Measurements from ENCODE around the gene REV3L. TPM values are rescaled to one million over a fixed set of nuclear protein-coding genes. Genes with fewer than 3 reads are reported as not detected.

REV3L gene
- polyA plus RNA-seq, 1 of the 3 experiments (the other 2 are of a cell fraction) = 7.3 TPM

GRCh38 chr6:111483736-111484632, 966 bp upstream of the REV3L start (continued):
- peak; percentile 19 for TF ChIP-seq RAD21 (IDR thresholded peaks at IDR 0.05; ENCODE audit: low read length)
- peak; percentile 10 for TF ChIP-seq CHD2 (IDR thresholded peaks at IDR 0.05; ENCODE audit: low read length, partially characterized antibody)
- no peak for TF ChIP-seq RCOR1 (IDR thresholded peaks at IDR 0.05; ENCODE audit: low read length)
- peak; percentile 80 for TF ChIP-seq MAX (IDR thresholded peaks at IDR 0.05; ENCODE audit: low read depth)
- TF ChIP-seq ELF1 (IDR thresholded peaks at IDR 0.05) = peak; percentile 37; the same call in 1 of the 2 replicates
- TF ChIP-seq TCF12 (IDR thresholded peaks at IDR 0.05) = no peak
- peak; percentile 60 for TF ChIP-seq NRF1 (IDR thresholded peaks at IDR 0.05; ENCODE audit: low read depth, low read length)
- 0 out of 2 replicates have a peak, but pooled peaks have one; percentile 19 for TF ChIP-seq SMC3 (IDR thresholded peaks at IDR 0.05; ENCODE audit: low read depth, low read length)
- TF ChIP-seq SIN3A (IDR thresholded peaks at IDR 0.05; ENCODE audit: borderline replicate concordance, low read depth, low read length) = peak; percentile 41; the same call in 1 of the 2 replicates
- TF ChIP-seq GABPA (IDR thresholded peaks at IDR 0.05; ENCODE audit: low read depth) = no peak; the same call in 1 of the 2 replicates
- peak; percentile 63 for TF ChIP-seq TAF1 (IDR thresholded peaks at IDR 0.05; ENCODE audit: borderline replicate concordance, low read depth, low read length)

GRCh38 chr6:111482188-111482958, 645 bp downstream of the REV3L start:
- Histone ChIP-seq H3K27ac (ENCODE audit: low read depth in 2 of 2, low read length in 1 of 2) (peak overlapping the region; percentile 92 to 94), H3K36me3 (replicated peaks in 1 of 2; ENCODE audit: control insufficient read depth in 1 of 2, insufficient read depth in 2 of 2, low read length in 1 of 2) (peaks cover 0 to 6% of the 10 kb centered on the region in 2 experiments), H3K9me2 (no peaks in the 10 kb centered on the region), H3K4me2 (peak overlapping the region; percentile 72), H3K9me3 (no peaks in the 10 kb centered on the region; the same call in 1 of the 2 replicates), H3K27me3 (ENCODE audit: insufficient read depth) (no peaks in the 10 kb centered on the region), H3K79me2 (ENCODE audit: insufficient read depth) (peaks cover 83% of the 10 kb centered on the region), H2AFZ (ENCODE audit: low read depth) (peak overlapping the region; percentile 60; the same call in 1 of the 2 replicates), H3K4me1 (ENCODE audit: control insufficient read depth in 1 of 2, insufficient read depth in 2 of 2, low read depth in 1 of 2, low read length in 1 of 2) (peaks cover 22 to 34% of the 10 kb centered on the region in 2 experiments; a peak in 3 of 4 replicates), H3F3A (replicated peaks; ENCODE audit: insufficient read depth) (peaks cover 35% of the 10 kb centered on the region), H3K9ac (peak overlapping the region; percentile 78), H4K20me1 (ENCODE audit: insufficient read depth) (peaks cover 17% of the 10 kb centered on the region), H3K4me3 (ENCODE audit: low read depth in 2 of 2, low read length in 1 of 2) (peak overlapping the region; percentile 81 to 89)
- DNase-seq = peak; percentile 73
- POLR2A ChIA-PET = interaction anchor here (0.5 to 2.7 kb wide), 6 partner anchors 21 to 560 kb away, joined by 3 to 8 read pairs (median 4); a partner anchor contains a TSS
- CTCF ChIA-PET = interaction anchor here (1.0 kb wide), 1 partner anchor 160 kb away, joined by 3 read pairs; no protein-coding TSS in a partner anchor
- TF ChIP-seq ELF1 (IDR thresholded peaks at IDR 0.05) (no peak), MXI1 (IDR thresholded peaks at IDR 0.05; ENCODE audit: low read depth, low read length) (peak; percentile 5; the same call in 1 of the 2 replicates), SMC3 (IDR thresholded peaks at IDR 0.05; ENCODE audit: low read depth, low read length) (peak; percentile 8; the same call in 1 of the 2 replicates)
- 0% methylated on average over 4 of the region's 88 CpGs for WGBS (ENCODE audit: low lambda C conversion rate)

GRCh38 chr6:111481836-111482187, 1.2 kb downstream of the REV3L start:
- Histone ChIP-seq H3K9ac (peak overlapping the region; percentile 78), H3K27ac (ENCODE audit: low read depth in 2 of 2, low read length in 1 of 2) (peak overlapping the region; percentile 92 to 94), H2AFZ (ENCODE audit: low read depth) (no peak overlapping the region), H3F3A (replicated peaks; ENCODE audit: insufficient read depth) (peaks cover 32% of the 10 kb centered on the region), H3K9me2 (no peaks in the 10 kb centered on the region), H3K4me1 (ENCODE audit: control insufficient read depth in 1 of 2, insufficient read depth in 2 of 2, low read depth in 1 of 2, low read length in 1 of 2) (peaks cover 24 to 36% of the 10 kb centered on the region in 2 experiments; a peak in 3 of 4 replicates), H3K9me3 (no peaks in the 10 kb centered on the region; the same call in 1 of the 2 replicates), H3K27me3 (ENCODE audit: insufficient read depth) (no peaks in the 10 kb centered on the region), H3K36me3 (replicated peaks in 1 of 2; ENCODE audit: control insufficient read depth in 1 of 2, insufficient read depth in 2 of 2, low read length in 1 of 2) (peaks cover 0 to 6% of the 10 kb centered on the region in 2 experiments), H3K4me3 (ENCODE audit: low read depth in 2 of 2, low read length in 1 of 2) (peak overlapping the region; percentile 81 to 89), H4K20me1 (ENCODE audit: insufficient read depth) (peaks cover 21% of the 10 kb centered on the region), H3K79me2 (ENCODE audit: insufficient read depth) (peaks cover 84% of the 10 kb centered on the region), H3K4me2 (peak overlapping the region; percentile 72)
- no peak for DNase-seq
- ChIA-PET CTCF (no interaction called here), POLR2A (no interaction called here)
- TF ChIP-seq USF1 (IDR thresholded peaks at IDR 0.05; ENCODE audit: borderline replicate concordance, low read depth) (no peak), CTCF (IDR thresholded peaks at IDR 0.05) (no peak), RFX5 (IDR thresholded peaks at IDR 0.05; ENCODE audit: low read length) (no peak), REST (IDR thresholded peaks at IDR 0.05; ENCODE audit: low read depth, low read length) (no peak), SMC3 (IDR thresholded peaks at IDR 0.05; ENCODE audit: low read depth, low read length) (no peak)
- 0% methylated on average over 8 of the region's 8 CpGs for WGBS (ENCODE audit: low lambda C conversion rate)
